IMR-90 (cell line): Measurements from ENCODE around the gene TELO2. TPM values are rescaled to one million over a fixed set of nuclear protein-coding genes. Genes with fewer than 3 reads are reported as not detected.

Experiments
- ATAC-seq: fragments of 200-7000 bp; cut with Tn5 transposase; 2 replicates; pipeline ENCODE4 v1.9.1; 2020; ENCODE audit warnings: low read depth, mild to moderate bottlenecking, moderate library complexity
- BruUV-seq: library from RNA; stranded (reverse); fragments of 400-500 nt; replicated peaks from 2 replicates; lab custom pipeline; 2021; lab: Mats Ljungman, UMichigan
- CTCF ChIA-PET: fragments of 300-600 bp; formaldehyde crosslinking; extraction: SDS; loops from one replicate; lab custom pipeline; 2021; ENCODE audit warnings: antibody characterized with exemption; lab: Yijun Ruan, JAX
- POLR2A ChIA-PET: fragments of 300-600 bp; sonication (Branson Sonifier 250); formaldehyde crosslinking; loops from one replicate; lab custom pipeline; 2022; ENCODE audit warnings: antibody characterized with exemption; ENCODE audit not compliant: unreplicated experiment; lab: Charles Lee
- DNase-seq: peaks from one replicate; pipeline ENCODE4 v3.0.0; 2013
- H2AFZ ChIP-seq: replicated peaks from 2 replicates; pipeline ENCODE3; 2013; ENCODE audit warnings: low read length, mild to moderate bottlenecking; ENCODE audit not compliant: poor library complexity
- H2AK5ac ChIP-seq: 2 replicates; pipeline ENCODE4 v1.6.1; 2013; ENCODE audit warnings: low read depth, low read length, inconsistent platforms
- H2AK9ac ChIP-seq: replicated peaks from 2 replicates; pipeline ENCODE3; 2013; ENCODE audit warnings: mild to moderate bottlenecking, low read depth, low read length, moderate library complexity; ENCODE audit not compliant: poor library complexity
- H2BK120ac ChIP-seq: 2 replicates; pipeline ENCODE4 v1.6.1; 2013; ENCODE audit warnings: low read depth, low read length, inconsistent platforms
- H2BK15ac ChIP-seq: 3 replicates; pipeline ENCODE4 v1.6.1; 2013; ENCODE audit warnings: low read depth, low read length, inconsistent platforms
- H2BK20ac ChIP-seq: 2 replicates; pipeline ENCODE4 v1.6.1; 2013; ENCODE audit warnings: low read depth, mild to moderate bottlenecking, inconsistent platforms, low read length, moderate library complexity
- H2BK5ac ChIP-seq: 2 replicates; pipeline ENCODE4 v1.6.1; 2013; ENCODE audit warnings: mild to moderate bottlenecking, low read depth, low read length, inconsistent platforms; ENCODE audit not compliant: poor library complexity, severe bottlenecking
- H3K14ac ChIP-seq: replicated peaks from 2 replicates; pipeline ENCODE4 v1.6.1; 2013; ENCODE audit warnings: low read depth, low read length, inconsistent platforms
- H3K18ac ChIP-seq: 2 replicates; pipeline ENCODE4 v1.6.1; 2013; ENCODE audit warnings: low read depth, low read length, control low read depth
- H3K23ac ChIP-seq: 2 replicates; pipeline ENCODE4 v1.6.1; 2013; ENCODE audit warnings: low read depth, low read length, inconsistent platforms
- H3K27ac ChIP-seq: 2 replicates; pipeline ENCODE4 v1.5.1; 2013; ENCODE audit warnings: mild to moderate bottlenecking, control low read depth, low read length; ENCODE audit not compliant: insufficient read depth
- H3K27me3 ChIP-seq: 2 replicates; pipeline ENCODE4 v1.6.1; 2013; ENCODE audit warnings: low read length; ENCODE audit not compliant: control insufficient read depth, insufficient read depth
- H3K36me3 ChIP-seq: 2 replicates; pipeline ENCODE4 v1.6.1; 2013; ENCODE audit warnings: low read length, mixed read lengths; ENCODE audit not compliant: control insufficient read depth, insufficient read depth
- H3K4ac ChIP-seq: 2 replicates; pipeline ENCODE4 v1.6.1; 2013; ENCODE audit warnings: low read depth, low read length, inconsistent platforms
- H3K4me1 ChIP-seq: 2 replicates; pipeline ENCODE4 v1.6.1; 2013; ENCODE audit warnings: low read length, mixed read lengths; ENCODE audit not compliant: control insufficient read depth, insufficient read depth
- H3K4me2 ChIP-seq: 2 replicates; pipeline ENCODE4 v1.6.1; 2013; ENCODE audit warnings: low read depth, mild to moderate bottlenecking, control low read depth, low read length, moderate library complexity
- H3K4me3 ChIP-seq: 2 replicates; pipeline ENCODE4 v1.5.1; 2013; ENCODE audit warnings: low read depth, mild to moderate bottlenecking, control low read depth, low read length, moderate library complexity; ENCODE audit not compliant: insufficient read depth
- H3K56ac ChIP-seq: 2 replicates; pipeline ENCODE4 v1.6.1; 2013; ENCODE audit warnings: low read length, inconsistent platforms; ENCODE audit not compliant: insufficient read depth; ENCODE audit errors: extremely low read depth
- H3K79me1 ChIP-seq, 2 experiments: 2 replicates each; pipeline ENCODE4 v1.6.1; 2013; ENCODE audit warnings: low read length in 2 of 2, inconsistent platforms in 1 of 2, low read depth in 1 of 2
- H3K9ac ChIP-seq: 2 replicates; pipeline ENCODE4 v1.6.1; 2013; ENCODE audit warnings: low read depth, low read length, control low read depth
- H3K9me1 ChIP-seq: 2 replicates; pipeline ENCODE4 v1.6.1; 2013; ENCODE audit warnings: low read length, inconsistent platforms; ENCODE audit not compliant: insufficient read depth
- H3K9me3 ChIP-seq: 2 replicates; pipeline ENCODE4 v1.6.1; 2013; ENCODE audit warnings: low read length; ENCODE audit not compliant: control insufficient read depth, insufficient read depth
- H4K20me1 ChIP-seq: 2 replicates; pipeline ENCODE4 v1.6.1; 2013; ENCODE audit warnings: low read length, inconsistent platforms; ENCODE audit not compliant: insufficient read depth
- H4K5ac ChIP-seq: 2 replicates; pipeline ENCODE4 v1.6.1; 2013; ENCODE audit warnings: mild to moderate bottlenecking, low read depth, low read length, control low read depth
- H4K8ac ChIP-seq, 2 experiments: 2 replicates each; pipeline ENCODE4 v1.6.1; 2013; ENCODE audit warnings: low read depth in 2 of 2, low read length in 2 of 2, control low read depth in 1 of 2, inconsistent platforms in 1 of 2
- H4K91ac ChIP-seq: 2 replicates; pipeline ENCODE4 v1.6.1; 2013; ENCODE audit warnings: low read depth, low read length, inconsistent platforms; ENCODE audit not compliant: insufficient read depth
- FOS ChIP-seq: fragments of 150-350 bp; IDR thresholded peaks from 2 replicates; pipeline ENCODE4 v1.6.1; 2016; ENCODE audit warnings: low read depth, low read length
- NFE2L2 ChIP-seq: fragments of 150-350 bp; IDR thresholded peaks from 2 replicates; pipeline ENCODE4 v1.6.1; 2016; ENCODE audit warnings: low read depth, mild to moderate bottlenecking, low read length
- RCOR1 ChIP-seq: IDR thresholded peaks from 2 replicates; pipeline ENCODE4 v1.6.1; 2012; ENCODE audit warnings: mild to moderate bottlenecking, low read length, improper control_type of control experiment; ENCODE audit not compliant: insufficient replicate concordance
- whole genome bisulfite sequencing, 2 experiments: methylation state at CpG; one replicate each; pipeline versions ENCODE4 v1.1.5 to v1.1.7; 2013; ENCODE audit warnings: missing lambda C conversion rate in 2 of 2; ENCODE audit not compliant: insufficient read length in 1 of 2; ENCODE audit errors: extremely low coverage in 2 of 2; 5-methylcytosine and 5-hydroxymethylcytosine counted together
- dilution Hi-C: fragments of 300-500 bp; cut with HindIII; formaldehyde crosslinking; loops from one replicate; pipeline ENCODE4 v1.14.3; 2018; ENCODE audit warnings: low sequenced_read_pairs; ENCODE audit not compliant: unreplicated experiment
- in situ Hi-C: fragments of 300-500 bp; cut with MboI; formaldehyde crosslinking; loops from 3 replicates; pipeline ENCODE4 v1.14.3; 2019; ENCODE audit warnings: low sequenced_read_pairs, inconsistent platforms, mixed read lengths
- intact Hi-C: fragments of 100-400 bp; cut with micrococcal nuclease; formaldehyde crosslinking; loops from 2 replicates; pipeline ENCODE4 v1.10.0; 2022
- polyA plus RNA-seq, 3 experiments: library from polyadenylated mRNA; depleted of rRNA; stranded (reverse); fragments of >200 nt; gene quantifications; 2 replicates each; pipeline ENCODE4 v1.2.3, GENCODE V29; 2012; ENCODE audit warnings: low replicate concordance in 1 of 3
- total RNA-seq: library from RNA; depleted of rRNA; stranded (reverse); fragments of >200 nt; gene quantifications from 2 replicates; pipeline ENCODE4 v1.2.3, GENCODE V29; 2012

The TELO2 gene
- total and polyA plus RNA-seq, 2 of the 4 experiments (the other 2 are of a cell fraction), result 6.6 to 26.6 TPM

- no peak for DNase-seq
- Histone ChIP-seq H2BK20ac (no peak overlapping the region), H3K56ac (no peak overlapping the region), H3K4me1 (peaks cover 17% of the 10 kb centered on the region), H3K27me3 (no peaks in the 10 kb centered on the region), H3K27ac (no peak overlapping the region), H4K5ac (no peak overlapping the region), H3K4me3 (peak overlapping the region; percentile 38; the same call in 1 of the 2 replicates), H4K91ac (no peak overlapping the region), H3K9ac (no peak overlapping the region), H2AK9ac (no peak overlapping the region), H3K9me3 (no peaks in the 10 kb centered on the region), H3K18ac (no peak overlapping the region), H3K36me3 (peaks cover 17% of the 10 kb centered on the region), H3K4me2 (peak overlapping the region; percentile 74), H3K4ac (0 out of 2 replicates have a peak overlapping the region, but pooled peaks have one; percentile 1), H2AFZ (no peak overlapping the region), H3K23ac (peak overlapping the region; percentile 0), H3K9me1 (no peaks in the 10 kb centered on the region; the same call in 1 of the 2 replicates), H2AK5ac (peak overlapping the region; percentile 10; the same call in 1 of the 2 replicates), H3K79me1 (peaks cover 5 to 46% of the 10 kb centered on the region in 2 experiments; a peak in 3 of 4 replicates), H2BK5ac (no peak overlapping the region), H2BK15ac (no peak overlapping the region), H3K14ac (0 out of 2 replicates have a peak overlapping the region, but pooled peaks have one; percentile 39), H4K20me1 (0 out of 2 replicates have a peak, but pooled peaks cover 3% of the 10 kb centered on the region), H4K8ac (no peak overlapping the region), H2BK120ac (no peak overlapping the region)
- TF ChIP-seq RCOR1, result no peak
- no peak for TF ChIP-seq NFE2L2
- TF ChIP-seq FOS, result no peak
- ChIA-PET POLR2A (no interaction called here), CTCF (interaction anchor here (0.6 to 1.0 kb wide), 2 partner anchors 10 to 63 kb away, joined by 3 to 4 read pairs; no protein-coding TSS in a partner anchor)
- WGBS, 2 experiments, result 73% methylated on average over 21 of the region's 39 CpGs; no CpG with 5 or more reads in 1 of the 2 experiments
- intact Hi-C loops (no loop called here), in situ Hi-C loops (no loop called here), dilution Hi-C loops (no loop called here)
- no TSS peak for BruUV-seq
- ATAC-seq, result no peak
Observed at GRCh38 chr16:1535391-1536291, 42.5 kb downstream of the TELO2 start.
